H9 (cell line): ENCODE results near the gene AHSP. TPM values are rescaled to one million over a fixed set of nuclear protein-coding genes. Genes with fewer than 3 reads are reported as not detected.

Experiments used
- DNase-seq: peaks from one replicate; pipeline ENCODE4 v3.0.0-alpha.2; 2017
- H2AFZ ChIP-seq: one replicate; pipeline ENCODE4 v1.6.1; 2013; ENCODE audit warnings: mild to moderate bottlenecking, low read length, control low read depth, moderate library complexity
- H2AK5ac ChIP-seq: 2 replicates; pipeline ENCODE4 v1.6.1; 2013; ENCODE audit warnings: low read length, control low read depth, mixed read lengths; ENCODE audit not compliant: insufficient read length
- H2BK120ac ChIP-seq: one replicate; pipeline ENCODE4 v1.6.1; 2013; ENCODE audit warnings: low read depth, mild to moderate bottlenecking, low read length, control low read depth, inconsistent platforms; ENCODE audit not compliant: poor library complexity, severe bottlenecking
- H2BK12ac ChIP-seq: 2 replicates; pipeline ENCODE4 v1.6.1; 2013; ENCODE audit warnings: low read length, control low read depth, mixed read lengths, low read depth; ENCODE audit not compliant: insufficient read length
- H2BK15ac ChIP-seq: 2 replicates; pipeline ENCODE4 v1.6.1; 2013; ENCODE audit warnings: low read depth, low read length, control low read depth
- H2BK20ac ChIP-seq: one replicate; pipeline ENCODE4 v1.6.1; 2013; ENCODE audit warnings: low read depth, mild to moderate bottlenecking, low read length, control low read depth, inconsistent platforms; ENCODE audit not compliant: poor library complexity, severe bottlenecking
- H2BK5ac ChIP-seq: 2 replicates; pipeline ENCODE4 v1.6.1; 2013; ENCODE audit warnings: low read length, control low read depth, mixed read lengths; ENCODE audit not compliant: insufficient read length
- H3K14ac ChIP-seq: 2 replicates; pipeline ENCODE4 v1.6.1; 2013; ENCODE audit warnings: low read length, control low read depth; ENCODE audit not compliant: insufficient read depth
- H3K18ac ChIP-seq: 2 replicates; pipeline ENCODE4 v1.6.1; 2013; ENCODE audit warnings: low read depth, mild to moderate bottlenecking, mixed read lengths, low read length, control low read depth; ENCODE audit not compliant: insufficient read length
- H3K23ac ChIP-seq: 2 replicates; pipeline ENCODE4 v1.6.1; 2013; ENCODE audit warnings: low read length, control low read depth, mixed read lengths, low read depth; ENCODE audit not compliant: insufficient read length
- H3K23me2 ChIP-seq: 2 replicates; pipeline ENCODE4 v1.6.1; 2013; ENCODE audit warnings: low read depth, mild to moderate bottlenecking, mixed read lengths, low read length, control low read depth; ENCODE audit not compliant: insufficient read length, poor library complexity, severe bottlenecking
- H3K27ac ChIP-seq: 2 replicates; pipeline ENCODE4 v1.5.1; 2013; ENCODE audit warnings: low read length, control low read depth, mixed read lengths, low read depth; ENCODE audit not compliant: insufficient read length
- H3K27me3 ChIP-seq: 2 replicates; pipeline ENCODE4 v1.6.1; 2013; ENCODE audit warnings: low read length, control low read depth, inconsistent platforms; ENCODE audit not compliant: insufficient read depth
- H3K4ac ChIP-seq: 2 replicates; pipeline ENCODE4 v1.6.1; 2013; ENCODE audit warnings: low read depth, mild to moderate bottlenecking, control low read depth, inconsistent platforms, low read length, moderate library complexity
- H3K4me1 ChIP-seq: 2 replicates; pipeline ENCODE4 v1.6.1; 2013; ENCODE audit warnings: low read length, control low read depth, inconsistent platforms; ENCODE audit not compliant: insufficient read depth
- H3K4me2 ChIP-seq: 2 replicates; pipeline ENCODE4 v1.6.1; 2013; ENCODE audit warnings: low read length, control low read depth, mixed read lengths; ENCODE audit not compliant: insufficient read length, insufficient read depth
- H3K56ac ChIP-seq: 2 replicates; pipeline ENCODE4 v1.6.1; 2013; ENCODE audit warnings: low read depth, mild to moderate bottlenecking, mixed read lengths, low read length, control low read depth; ENCODE audit not compliant: insufficient read length
- H3K79me1 ChIP-seq: 2 replicates; pipeline ENCODE4 v1.6.1; 2013; ENCODE audit warnings: low read depth, mild to moderate bottlenecking, moderate library complexity, low read length, control low read depth, inconsistent platforms; ENCODE audit not compliant: insufficient read depth, poor library complexity, severe bottlenecking
- H3K79me2 ChIP-seq: 2 replicates; pipeline ENCODE4 v1.6.1; 2013; ENCODE audit warnings: low read length, control low read depth, inconsistent platforms; ENCODE audit not compliant: insufficient read depth
- H3K9ac ChIP-seq: 2 replicates; pipeline ENCODE4 v1.6.1; 2013; ENCODE audit warnings: low read length, control low read depth, mixed read lengths; ENCODE audit not compliant: insufficient read length; ENCODE audit errors: extremely low read depth
- H3K9me3 ChIP-seq: one replicate; pipeline ENCODE4 v1.6.1; 2013; ENCODE audit warnings: low read depth, low read length, inconsistent platforms; ENCODE audit not compliant: control insufficient read depth
- H3T11ph ChIP-seq: one replicate; pipeline ENCODE4 v1.6.1; 2013; ENCODE audit warnings: mild to moderate bottlenecking, low read length, control low read depth, inconsistent platforms
- H4K20me1 ChIP-seq: one replicate; pipeline ENCODE4 v1.6.1; 2013; ENCODE audit not compliant: control insufficient read depth, insufficient read length, insufficient read depth
- H4K5ac ChIP-seq: 2 replicates; pipeline ENCODE4 v1.6.1; 2013; ENCODE audit warnings: low read depth, mild to moderate bottlenecking, mixed read lengths, low read length, control low read depth; ENCODE audit not compliant: insufficient read length
- H4K8ac ChIP-seq: replicated peaks from 2 replicates; pipeline ENCODE4 v1.6.1; 2013; ENCODE audit warnings: low read length, control low read depth, mixed read lengths, low read depth; ENCODE audit not compliant: insufficient read length
- H4K91ac ChIP-seq: 2 replicates; pipeline ENCODE4 v1.6.1; 2013; ENCODE audit warnings: low read depth, mild to moderate bottlenecking, moderate library complexity, mixed read lengths, low read length, control low read depth; ENCODE audit not compliant: insufficient read length
- H3K27ac Mint-ChIP-seq, 3 experiments: 2 replicates in 2 of 3; 3 replicates in 1 of 3; pipeline ENCODE4 v1.8.0; 2020 to 2021; ENCODE audit warnings: mixed read lengths in 3 of 3, mild to moderate bottlenecking in 1 of 3, moderate library complexity in 1 of 3
- H3K27me3 Mint-ChIP-seq: 2 replicates; pipeline ENCODE4 v1.8.0; 2021; ENCODE audit warnings: low read depth, mild to moderate bottlenecking, moderate library complexity, mixed read lengths
- H3K36me3 Mint-ChIP-seq, 3 experiments: 2 replicates in 2 of 3; 3 replicates in 1 of 3; pipeline ENCODE4 v1.8.0; 2020 to 2021; ENCODE audit warnings: low read depth in 3 of 3, mixed read lengths in 3 of 3; ENCODE audit not compliant: insufficient read depth in 1 of 3
- H3K4me1 Mint-ChIP-seq, 2 experiments: 2 replicates each; pipeline ENCODE4 v1.8.0; 2020; ENCODE audit warnings: mixed read lengths in 2 of 2
- H3K4me3 Mint-ChIP-seq, 2 experiments: 2 replicates in 1 of 2; 3 replicates in 1 of 2; pipeline ENCODE4 v1.8.0; 2020 to 2021; ENCODE audit warnings: mild to moderate bottlenecking in 2 of 2, mixed read lengths in 2 of 2, moderate library complexity in 1 of 2
- H3K9me3 Mint-ChIP-seq, 2 experiments: 2 replicates in 1 of 2; 3 replicates in 1 of 2; pipeline ENCODE4 v1.8.0; 2020; ENCODE audit warnings: mild to moderate bottlenecking in 2 of 2, mixed read lengths in 2 of 2, moderate library complexity in 1 of 2
- CTCF ChIP-seq: fragments of 200-600 bp; sonication (generic); conservative IDR thresholded peaks from 3 replicates; pipeline ENCODE4 v1.8.0; 2021; ENCODE audit warnings: antibody characterized with exemption, mild to moderate bottlenecking
- WGBS: extraction: QIAGEN DNeasy Blood & Tissue Kit; methylation state at CpG from one replicate; pipeline ENCODE4 v1.1.7; 2013; ENCODE audit warnings: missing lambda C conversion rate, low lambda C conversion rate, mixed read lengths; ENCODE audit not compliant: insufficient read length; ENCODE audit errors: extremely low coverage; 5-methylcytosine and 5-hydroxymethylcytosine counted together
- total RNA-seq: library from RNA; stranded (reverse); gene quantifications from 2 replicates; pipeline ENCODE4 v1.2.1, GENCODE V29; 2021

The AHSP gene
- total RNA-seq, 1 experiment from 2014 or later, result not detected

- Histone ChIP-seq H2BK12ac (no peak overlapping the region), H3K79me1 (no peaks in the 10 kb centered on the region), H2AFZ (no peak overlapping the region), H3K18ac (peak overlapping the region; percentile 44), H4K8ac (no peak overlapping the region), H2AK5ac (no peak overlapping the region), H2BK5ac (no peak overlapping the region), H3K56ac (no peak overlapping the region), H3K23ac (no peak overlapping the region), H2BK120ac (no peak overlapping the region), H2BK20ac (no peak overlapping the region), H3K23me2 (peaks cover 18% of the 10 kb centered on the region), H3K4me1 (peaks cover 9% of the 10 kb centered on the region; the same call in 1 of the 2 replicates), H3K14ac (peak overlapping the region; percentile 28; the same call in 1 of the 2 replicates), H3K9ac (peak overlapping the region; percentile 16), H3K79me2 (no peaks in the 10 kb centered on the region), H2BK15ac (no peak overlapping the region), H3K27ac (no peak overlapping the region), H3T11ph (no peak overlapping the region), H3K9me3 (no peaks in the 10 kb centered on the region), H3K4ac (no peak overlapping the region), H3K27me3 (peaks cover 10% of the 10 kb centered on the region; the same call in 1 of the 2 replicates), H4K91ac (no peak overlapping the region), H4K5ac (no peak overlapping the region), H4K20me1 (no peaks in the 10 kb centered on the region), H3K4me2 (peak overlapping the region; percentile 79)
- Mint-ChIP-seq H3K27ac (peak overlapping the region in 1 of 3 experiments; percentile 74; a peak in 3 of 7 replicates), H3K36me3 (no peaks in the 10 kb centered on the region; a peak in 1 of 7 replicates), H3K9me3 (peaks cover 0 to 3% of the 10 kb centered on the region in 2 experiments; a peak in 2 of 5 replicates), H3K4me1 (peaks cover 20 to 26% of the 10 kb centered on the region in 2 experiments), H3K4me3 (peak overlapping the region; percentile 64 to 83), H3K27me3 (peaks cover 25% of the 10 kb centered on the region)
- TF ChIP-seq CTCF, result no peak
- DNase-seq, result peak; percentile 39
- WGBS, result no CpG with 5 or more reads among the region's 52 CpGs
Measured at GRCh38 chr16:31529108-31529936, 1.6 kb downstream of the AHSP start.
